IMR-90 (cell line): ENCODE data around the gene TPM3.

Experiments
- CEBPB ChIP-seq: IDR thresholded peaks from 2 replicates; pipeline ENCODE4 v1.6.1; 2012; ENCODE audit warnings: low read depth, low read length, improper control_type of control experiment
- MAFK ChIP-seq: IDR thresholded peaks from 2 replicates; pipeline ENCODE4 v1.6.1; 2012; ENCODE audit warnings: low read depth, low read length, improper control_type of control experiment
- NFE2L2 ChIP-seq: fragments of 150-350 bp; IDR thresholded peaks from 2 replicates; pipeline ENCODE4 v1.6.1; 2016; ENCODE audit warnings: low read depth, mild to moderate bottlenecking, low read length
- POLR2A ChIP-seq: IDR thresholded peaks from 2 replicates; pipeline ENCODE4 v1.6.1; 2012; ENCODE audit warnings: mild to moderate bottlenecking, low read depth, low read length
- RAD21 ChIP-seq: IDR thresholded peaks from 2 replicates; pipeline ENCODE4 v1.6.1; 2012; ENCODE audit warnings: low read length, improper control_type of control experiment
- RFX5 ChIP-seq: IDR thresholded peaks from 2 replicates; pipeline ENCODE4 v1.8.0; 2012; ENCODE audit warnings: low read depth, mild to moderate bottlenecking, low read length, moderate library complexity
- SMC3 ChIP-seq: fragments of 150-350 bp; IDR thresholded peaks from 2 replicates; pipeline ENCODE4 v1.6.1; 2016; ENCODE audit warnings: low read depth, mild to moderate bottlenecking, antibody characterized with exemption, low read length, moderate library complexity
- TF ChIP-seq, protein P1 (sequence below): conservative IDR thresholded peaks from 2 replicates; pipeline ENCODE4 v1.5.1; 2012; ENCODE audit warnings: mild to moderate bottlenecking, low read depth, low read length, improper control_type of control experiment
- TF ChIP-seq, protein P2 (sequence below): fragments of 150-350 bp; IDR thresholded peaks from 2 replicates; pipeline ENCODE4 v1.6.1; 2017; ENCODE audit warnings: mild to moderate bottlenecking, antibody characterized with exemption, low read length, low read depth
- TF ChIP-seq, protein P3 (sequence below): fragments of 150-350 bp; IDR thresholded peaks from 2 replicates; pipeline ENCODE4 v1.6.1; 2016; ENCODE audit warnings: low read depth, mild to moderate bottlenecking, low read length, moderate library complexity, borderline replicate concordance

DNA sequence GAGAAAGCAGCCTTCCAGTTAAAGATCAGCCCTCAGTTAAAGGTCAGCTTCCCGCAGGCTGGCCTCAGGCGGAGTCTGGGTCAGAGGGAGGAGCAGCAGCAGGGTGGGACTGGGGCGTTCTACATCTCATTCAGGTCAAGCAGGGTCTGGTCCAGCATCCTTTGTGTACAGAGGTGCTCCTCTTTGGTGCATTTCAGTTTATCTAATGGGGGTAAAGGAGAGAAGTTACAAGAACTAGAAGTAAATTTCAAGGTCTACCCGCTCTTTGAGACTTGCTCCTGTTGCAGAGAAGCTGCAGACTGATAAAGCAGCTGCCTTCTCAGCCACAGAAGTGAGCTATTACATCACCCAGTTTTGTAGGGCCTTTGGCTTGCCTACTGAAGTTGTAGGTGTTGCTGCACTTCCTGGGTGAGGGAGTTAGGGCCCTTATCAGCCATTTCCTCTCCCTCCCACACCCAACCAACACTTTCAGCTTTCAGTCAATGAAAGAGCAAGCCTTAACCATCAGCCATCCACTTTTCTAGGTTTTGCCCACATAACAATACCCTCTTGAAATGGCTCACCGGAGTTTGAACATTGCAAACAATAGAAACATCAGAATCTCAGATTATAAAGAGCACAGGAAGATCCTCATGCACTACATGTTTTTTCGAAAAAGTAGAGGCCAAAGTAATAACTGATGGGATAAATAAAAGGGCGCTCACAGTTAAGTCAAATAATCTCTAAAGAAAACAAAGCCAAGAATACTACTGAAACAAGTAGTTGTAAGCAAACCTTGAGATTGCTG, 34.2 kb downstream of the TPM3 start:
- TF ChIP-seq, protein P1, sequence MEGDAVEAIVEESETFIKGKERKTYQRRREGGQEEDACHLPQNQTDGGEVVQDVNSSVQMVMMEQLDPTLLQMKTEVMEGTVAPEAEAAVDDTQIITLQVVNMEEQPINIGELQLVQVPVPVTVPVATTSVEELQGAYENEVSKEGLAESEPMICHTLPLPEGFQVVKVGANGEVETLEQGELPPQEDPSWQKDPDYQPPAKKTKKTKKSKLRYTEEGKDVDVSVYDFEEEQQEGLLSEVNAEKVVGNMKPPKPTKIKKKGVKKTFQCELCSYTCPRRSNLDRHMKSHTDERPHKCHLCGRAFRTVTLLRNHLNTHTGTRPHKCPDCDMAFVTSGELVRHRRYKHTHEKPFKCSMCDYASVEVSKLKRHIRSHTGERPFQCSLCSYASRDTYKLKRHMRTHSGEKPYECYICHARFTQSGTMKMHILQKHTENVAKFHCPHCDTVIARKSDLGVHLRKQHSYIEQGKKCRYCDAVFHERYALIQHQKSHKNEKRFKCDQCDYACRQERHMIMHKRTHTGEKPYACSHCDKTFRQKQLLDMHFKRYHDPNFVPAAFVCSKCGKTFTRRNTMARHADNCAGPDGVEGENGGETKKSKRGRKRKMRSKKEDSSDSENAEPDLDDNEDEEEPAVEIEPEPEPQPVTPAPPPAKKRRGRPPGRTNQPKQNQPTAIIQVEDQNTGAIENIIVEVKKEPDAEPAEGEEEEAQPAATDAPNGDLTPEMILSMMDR: no peak
- TF ChIP-seq POLR2A (no peak), CEBPB (0 out of 2 replicates have a peak, but pooled peaks have one; percentile 34), NFE2L2 (no peak), RFX5 (no peak), RAD21 (no peak), MAFK (no peak), SMC3 (no peak)
- TF ChIP-seq, protein P2, sequence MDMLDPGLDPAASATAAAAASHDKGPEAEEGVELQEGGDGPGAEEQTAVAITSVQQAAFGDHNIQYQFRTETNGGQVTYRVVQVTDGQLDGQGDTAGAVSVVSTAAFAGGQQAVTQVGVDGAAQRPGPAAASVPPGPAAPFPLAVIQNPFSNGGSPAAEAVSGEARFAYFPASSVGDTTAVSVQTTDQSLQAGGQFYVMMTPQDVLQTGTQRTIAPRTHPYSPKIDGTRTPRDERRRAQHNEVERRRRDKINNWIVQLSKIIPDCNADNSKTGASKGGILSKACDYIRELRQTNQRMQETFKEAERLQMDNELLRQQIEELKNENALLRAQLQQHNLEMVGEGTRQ: no peak
- TF ChIP-seq, protein P3, sequence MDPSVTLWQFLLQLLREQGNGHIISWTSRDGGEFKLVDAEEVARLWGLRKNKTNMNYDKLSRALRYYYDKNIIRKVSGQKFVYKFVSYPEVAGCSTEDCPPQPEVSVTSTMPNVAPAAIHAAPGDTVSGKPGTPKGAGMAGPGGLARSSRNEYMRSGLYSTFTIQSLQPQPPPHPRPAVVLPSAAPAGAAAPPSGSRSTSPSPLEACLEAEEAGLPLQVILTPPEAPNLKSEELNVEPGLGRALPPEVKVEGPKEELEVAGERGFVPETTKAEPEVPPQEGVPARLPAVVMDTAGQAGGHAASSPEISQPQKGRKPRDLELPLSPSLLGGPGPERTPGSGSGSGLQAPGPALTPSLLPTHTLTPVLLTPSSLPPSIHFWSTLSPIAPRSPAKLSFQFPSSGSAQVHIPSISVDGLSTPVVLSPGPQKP: no peak
